GM12878 (cell line): ENCODE data around the gene CAPN15. TPM values are rescaled to one million over a fixed set of nuclear protein-coding genes. Genes with fewer than 3 reads are reported as not detected.

Experiments used
- ATAC-seq: fragments of 200-7000 bp; cut with Tn5 transposase; 3 replicates; pipeline ENCODE4 v1.9.1; 2020; ENCODE audit warnings: mild to moderate bottlenecking, moderate library complexity
- BruUV-seq: library from RNA; stranded (reverse); fragments of 400-500 nt; replicated peaks from 2 replicates; lab custom pipeline; 2021; lab: Mats Ljungman, UMichigan
- CTCF ChIA-PET: fragments of 300-600 bp; sonication (Branson Sonifier 250); formaldehyde crosslinking; extraction: SDS; loops from one replicate; lab custom pipeline; 2021; ENCODE audit warnings: inconsistent platforms; lab: Yijun Ruan, JAX
- POLR2A ChIA-PET: fragments of 350-600 bp; formaldehyde crosslinking; extraction: SDS; loops from one replicate; lab custom pipeline; 2021; ENCODE audit warnings: inconsistent platforms; lab: Charles Lee
- RAD21 ChIA-PET: fragments of 300-600 bp; sonication (Branson Sonifier 250); formaldehyde crosslinking; loops from one replicate; lab custom pipeline; 2023; ENCODE audit warnings: antibody characterized with exemption; ENCODE audit not compliant: unreplicated experiment; lab: Charles Lee
- SMC1A ChIA-PET: fragments of 300-600 bp; sonication (Branson Sonifier 250); formaldehyde crosslinking; loops from one replicate; lab custom pipeline; 2023; ENCODE audit not compliant: unreplicated experiment, uncharacterized antibody; lab: Charles Lee
- DNase-seq: peaks from one replicate; pipeline ENCODE4 v3.0.0-alpha.2; 2011; ENCODE audit warnings: low read depth, low spot score
- FAIRE-seq: peaks from 3 replicates; lab custom pipeline; 2011; peaks lifted over from hg19 to GRCh38; lab: Jason Lieb, UNC
- H2AFZ ChIP-seq: 2 replicates; pipeline ENCODE4 v1.6.0; 2011; ENCODE audit warnings: low read depth, low read length, control low read depth; ENCODE audit not compliant: control insufficient read depth
- H3K27ac ChIP-seq: 2 replicates; pipeline ENCODE4 v1.5.1; 2011; ENCODE audit warnings: control low read depth; ENCODE audit not compliant: control insufficient read depth, insufficient read depth
- H3K27me3 ChIP-seq, 2 experiments: replicated peaks in 1 of 2; 2 replicates each; pipeline versions ENCODE4 v1.6.0 to v1.6.1; 2011; ENCODE audit warnings: low read length in 1 of 2; ENCODE audit not compliant: control insufficient read depth in 2 of 2, insufficient read depth in 2 of 2
- H3K36me3 ChIP-seq, 2 experiments: 2 replicates each; pipeline ENCODE4 v1.5.1; 2011; ENCODE audit warnings: low read length in 1 of 2; ENCODE audit not compliant: control insufficient read depth in 2 of 2, insufficient read depth in 2 of 2
- H3K4me1 ChIP-seq: 2 replicates; pipeline ENCODE4 v1.6.1; 2011; ENCODE audit warnings: mild to moderate bottlenecking, low read length, moderate library complexity, mixed read lengths; ENCODE audit not compliant: control insufficient read depth, insufficient read depth
- H3K4me2 ChIP-seq: 2 replicates; pipeline ENCODE4 v1.6.0; 2011; ENCODE audit warnings: control low read depth; ENCODE audit not compliant: control insufficient read depth, insufficient read depth
- H3K4me3 ChIP-seq: fragments of 200-600 bp; sonication (generic); 2 replicates; pipeline ENCODE4 v1.5.1; 2016
- H3K79me2 ChIP-seq: 2 replicates; pipeline ENCODE4 v1.6.0; 2011; ENCODE audit warnings: low read length; ENCODE audit not compliant: control insufficient read depth, insufficient read depth
- H3K9ac ChIP-seq: 2 replicates; pipeline ENCODE4 v1.8.0; 2011; ENCODE audit warnings: low read length, control low read depth, mixed read lengths; ENCODE audit not compliant: control insufficient read depth, insufficient read depth
- H3K9me3 ChIP-seq: replicated peaks from 3 replicates; pipeline ENCODE4 v1.5.1; 2011; ENCODE audit warnings: mild to moderate bottlenecking, low read length; ENCODE audit not compliant: control insufficient read depth, insufficient read depth
- H4K20me1 ChIP-seq: 2 replicates; pipeline ENCODE4 v1.6.0; 2011; ENCODE audit not compliant: control insufficient read depth, insufficient read depth
- CEBPB ChIP-seq, 2 experiments: fragments of 150-350 bp in 1 of 2; IDR thresholded peaks; 2 replicates each; pipeline ENCODE4 v1.6.1; 2012 to 2014; ENCODE audit warnings: low read depth in 2 of 2, low read length in 2 of 2, borderline replicate concordance in 1 of 2, inconsistent platforms in 1 of 2
- CHD4 ChIP-seq: fragments of 200-600 bp; sonication (generic); IDR thresholded peaks from 2 replicates; pipeline ENCODE4 v1.6.1; 2016; ENCODE audit warnings: mild to moderate bottlenecking
- CREB1 ChIP-seq: IDR thresholded peaks from 2 replicates; pipeline ENCODE4 v1.6.1; 2012; ENCODE audit warnings: low read depth, mild to moderate bottlenecking, inconsistent platforms
- EED ChIP-seq: sonication (generic); IDR thresholded peaks from 2 replicates; pipeline ENCODE4 v1.6.1; 2016; ENCODE audit warnings: antibody characterized with exemption, low read depth
- EZH2 ChIP-seq: IDR thresholded peaks from 2 replicates; pipeline ENCODE4 v1.6.1; 2012; ENCODE audit warnings: low read depth, mild to moderate bottlenecking, control low read depth, inconsistent platforms, low read length, borderline replicate concordance; ENCODE audit not compliant: control insufficient read depth
- HCFC1 ChIP-seq: fragments of 150-350 bp; IDR thresholded peaks from 2 replicates; pipeline ENCODE4 v1.6.1; 2014; ENCODE audit warnings: low read length
- HDAC6 ChIP-seq: fragments of 200-600 bp; sonication (generic); IDR thresholded peaks from one replicate; pipeline ENCODE4 v1.8.0; 2017; ENCODE audit warnings: antibody characterized with exemption; ENCODE audit not compliant: unreplicated experiment
- JUND ChIP-seq: IDR thresholded peaks from 2 replicates; pipeline ENCODE4 v1.6.1; 2012; ENCODE audit warnings: low read depth, mild to moderate bottlenecking, low read length, improper control_type of control experiment, moderate library complexity
- MTA3 ChIP-seq: IDR thresholded peaks from 2 replicates; pipeline ENCODE4 v1.6.1; 2012; ENCODE audit warnings: low read length, inconsistent platforms, borderline replicate concordance
- RELA ChIP-seq: fragments of 450-650 bp; IDR thresholded peaks from 2 replicates; pipeline ENCODE4 v1.8.0; 2014; ENCODE audit warnings: borderline replicate concordance; ENCODE audit not compliant: partially characterized antibody
- SMC3 ChIP-seq: IDR thresholded peaks from 2 replicates; pipeline ENCODE4 v1.6.1; 2011; ENCODE audit warnings: low read length, improper control_type of control experiment, borderline replicate concordance
- YBX1 ChIP-seq: fragments of 450-650 bp; IDR thresholded peaks from 2 replicates; pipeline ENCODE4 v1.6.1; 2016; ENCODE audit warnings: antibody characterized with exemption
- ZNF24 ChIP-seq: fragments of 450-650 bp; IDR thresholded peaks from 2 replicates; pipeline ENCODE4 v1.6.1; 2017; ENCODE audit warnings: antibody characterized with exemption, mild to moderate bottlenecking
- WGBS: methylation state at CpG from one replicate; pipeline ENCODE4 v1.1.6; 2016; ENCODE audit warnings: low lambda C conversion rate; ENCODE audit not compliant: insufficient replicate concordance, insufficient coverage; ENCODE audit errors: missing lambda C conversion rate; 5-methylcytosine and 5-hydroxymethylcytosine counted together
- in situ Hi-C: fragments of 300-500 bp; cut with MboI; formaldehyde crosslinking; loops from 9 replicates; pipeline ENCODE4 v1.14.3; 2018; ENCODE audit warnings: mixed read lengths
- intact Hi-C: fragments of 100-400 bp; cut with micrococcal nuclease; formaldehyde crosslinking; loops from one replicate; pipeline ENCODE4 v1.14.2; 2022; ENCODE audit not compliant: unreplicated experiment
- polyA plus RNA-seq, 11 experiments: library from polyadenylated mRNA; depleted of rRNA in 4 of 11; unstranded in 6 of 11; stranded (reverse) in 5 of 11; fragments of >200 nt; fragmentation: Nextera tagmentation in 4 of 11; fragmentation: Illumina TruSeq in 1 of 11; extraction: Ambion mirVana in 4 of 11; extraction: Trizol in 1 of 11; gene quantifications; 1 replicate in 1 of 11; 2 replicates in 10 of 11; pipeline versions ENCODE4 v1.2.1 to v1.2.3, GENCODE V29; 2011 to 2016; ENCODE audit warnings: inconsistent platforms in 2 of 11, missing spikeins in 2 of 11, low read depth in 1 of 11
- total RNA-seq, 4 experiments: library from RNA; depleted of rRNA in 3 of 4; stranded (reverse); fragments of >200 nt in 3 of 4; fragmentation: Illumina TruSeq in 1 of 4; extraction: Trizol in 1 of 4; gene quantifications; 2 replicates each; pipeline versions ENCODE4 v1.2.1 to v1.2.3, GENCODE V29; 2013 to 2021
- TF ChIP-seq, protein P1 (sequence below): IDR thresholded peaks from 2 replicates; pipeline ENCODE4 v1.6.1; 2011; ENCODE audit warnings: borderline replicate concordance, low read depth, mild to moderate bottlenecking, moderate library complexity, mixed read lengths, low read length; ENCODE audit not compliant: insufficient read depth; ENCODE audit errors: extremely low read length
- TF ChIP-seq, protein P2 (sequence below): IDR thresholded peaks from 2 replicates; pipeline ENCODE4 v1.6.1; 2011; ENCODE audit warnings: low read depth, low read length, improper control_type of control experiment, borderline replicate concordance
- TF ChIP-seq, protein P3 (sequence below): IDR thresholded peaks from 2 replicates; pipeline ENCODE4 v1.6.1; 2011; ENCODE audit warnings: low read depth, mild to moderate bottlenecking, low read length, moderate library complexity, borderline replicate concordance; ENCODE audit errors: extremely low read depth

Gene CAPN15
- total and polyA plus RNA-seq, 10 of the 15 experiments (the other 5 are each of a cell fraction or from before 2014, with no cell fraction given): 0.40 to 78.5 (median 8.3) TPM

DNA sequence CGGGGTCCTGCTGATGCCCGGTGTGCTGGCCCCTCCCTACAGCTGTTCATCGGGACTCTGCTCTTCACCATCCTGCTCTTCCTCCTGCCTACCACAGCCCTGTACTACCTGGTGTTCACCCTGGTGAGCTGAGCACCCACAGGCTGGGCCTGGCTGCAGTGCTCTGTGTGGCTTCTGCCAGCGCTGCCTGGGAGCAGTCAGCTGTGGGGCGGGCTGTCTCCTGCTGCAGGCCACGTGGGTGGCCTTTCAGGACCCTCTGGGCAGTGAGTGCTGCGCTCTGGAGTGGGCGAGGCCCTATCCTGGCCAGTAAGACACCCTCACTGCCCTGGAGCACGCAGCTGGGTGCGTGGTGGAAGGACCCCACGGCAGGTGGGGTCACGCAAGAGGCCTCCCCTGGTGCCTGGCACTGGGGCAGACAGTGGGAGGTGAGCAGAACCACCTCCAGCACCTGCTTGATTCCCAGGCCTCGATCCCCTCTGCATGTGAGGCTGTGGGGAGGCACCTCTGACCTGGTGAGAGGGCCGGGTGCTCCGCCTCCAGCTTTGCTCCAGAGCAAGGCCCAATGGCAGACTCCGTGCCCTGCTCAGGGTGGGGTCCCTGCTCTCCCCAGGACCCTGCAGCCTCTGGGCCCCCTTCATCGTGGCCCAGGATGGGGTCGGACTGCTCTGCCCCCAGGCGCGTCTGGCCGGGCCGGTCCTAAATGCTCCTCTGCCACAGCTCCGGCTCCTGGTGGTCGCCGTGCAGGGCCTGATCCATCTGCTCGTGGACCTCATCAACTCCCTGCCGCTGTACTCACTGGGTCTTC is 52.8 kb downstream of the CAPN15 start:
- intact Hi-C loops: no loop called here
- H3K9ac ChIP-seq: no peak overlapping the region
- no TSS peak for BruUV-seq
- no peaks in the 10 kb centered on the region for H3K79me2 ChIP-seq
- no peaks in the 10 kb centered on the region for H4K20me1 ChIP-seq
- H3K4me2 ChIP-seq: no peak overlapping the region
- SMC1A ChIA-PET: no interaction called here
- RAD21 ChIA-PET: no interaction called here
- no peaks in the 10 kb centered on the region; a peak in 1 of 4 replicates for H3K36me3 ChIP-seq
- no peak for DNase-seq
- H3K27ac ChIP-seq: no peak overlapping the region
- FAIRE-seq: no peak
- H3K9me3 ChIP-seq: no peaks in the 10 kb centered on the region
- in situ Hi-C loops: no loop called here
- no peak overlapping the region for H3K4me3 ChIP-seq
- POLR2A ChIA-PET: no interaction called here
- H3K4me1 ChIP-seq: no peaks in the 10 kb centered on the region
- H2AFZ ChIP-seq: no peak overlapping the region
- whole genome bisulfite sequencing: 89% methylated on average over 24 of the region's 27 CpGs
- H3K27me3 ChIP-seq: no peaks in the 10 kb centered on the region
- CTCF ChIA-PET: interaction anchor here (2.0 kb wide), 1 partner anchor 29 kb away, joined by 4 read pairs; no protein-coding TSS in a partner anchor
- no peak for ATAC-seq
- TF ChIP-seq, protein P1, sequence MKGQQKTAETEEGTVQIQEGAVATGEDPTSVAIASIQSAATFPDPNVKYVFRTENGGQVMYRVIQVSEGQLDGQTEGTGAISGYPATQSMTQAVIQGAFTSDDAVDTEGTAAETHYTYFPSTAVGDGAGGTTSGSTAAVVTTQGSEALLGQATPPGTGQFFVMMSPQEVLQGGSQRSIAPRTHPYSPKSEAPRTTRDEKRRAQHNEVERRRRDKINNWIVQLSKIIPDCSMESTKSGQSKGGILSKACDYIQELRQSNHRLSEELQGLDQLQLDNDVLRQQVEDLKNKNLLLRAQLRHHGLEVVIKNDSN: no peak
- TF ChIP-seq HDAC6 (no peak), CHD4 (no peak), YBX1 (no peak), JUND (no peak), HCFC1 (no peak), RELA (no peak), EED (no peak), ZNF24 (no peak), CEBPB (IDR thresholded peaks at IDR 0.05; ENCODE audit: borderline replicate concordance in 1 of 2, low read depth in 2 of 2, low read length in 2 of 2) (no peak), CREB1 (no peak), MTA3 (no peak), EZH2 (no peak), SMC3 (no peak)
- TF ChIP-seq, protein P2, sequence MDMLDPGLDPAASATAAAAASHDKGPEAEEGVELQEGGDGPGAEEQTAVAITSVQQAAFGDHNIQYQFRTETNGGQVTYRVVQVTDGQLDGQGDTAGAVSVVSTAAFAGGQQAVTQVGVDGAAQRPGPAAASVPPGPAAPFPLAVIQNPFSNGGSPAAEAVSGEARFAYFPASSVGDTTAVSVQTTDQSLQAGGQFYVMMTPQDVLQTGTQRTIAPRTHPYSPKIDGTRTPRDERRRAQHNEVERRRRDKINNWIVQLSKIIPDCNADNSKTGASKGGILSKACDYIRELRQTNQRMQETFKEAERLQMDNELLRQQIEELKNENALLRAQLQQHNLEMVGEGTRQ: no peak
- TF ChIP-seq, protein P3, sequence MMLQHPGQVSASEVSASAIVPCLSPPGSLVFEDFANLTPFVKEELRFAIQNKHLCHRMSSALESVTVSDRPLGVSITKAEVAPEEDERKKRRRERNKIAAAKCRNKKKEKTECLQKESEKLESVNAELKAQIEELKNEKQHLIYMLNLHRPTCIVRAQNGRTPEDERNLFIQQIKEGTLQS: no peak
